Measurements from ENCODE around the gene RPS14.

Gene RPS14

DNA sequence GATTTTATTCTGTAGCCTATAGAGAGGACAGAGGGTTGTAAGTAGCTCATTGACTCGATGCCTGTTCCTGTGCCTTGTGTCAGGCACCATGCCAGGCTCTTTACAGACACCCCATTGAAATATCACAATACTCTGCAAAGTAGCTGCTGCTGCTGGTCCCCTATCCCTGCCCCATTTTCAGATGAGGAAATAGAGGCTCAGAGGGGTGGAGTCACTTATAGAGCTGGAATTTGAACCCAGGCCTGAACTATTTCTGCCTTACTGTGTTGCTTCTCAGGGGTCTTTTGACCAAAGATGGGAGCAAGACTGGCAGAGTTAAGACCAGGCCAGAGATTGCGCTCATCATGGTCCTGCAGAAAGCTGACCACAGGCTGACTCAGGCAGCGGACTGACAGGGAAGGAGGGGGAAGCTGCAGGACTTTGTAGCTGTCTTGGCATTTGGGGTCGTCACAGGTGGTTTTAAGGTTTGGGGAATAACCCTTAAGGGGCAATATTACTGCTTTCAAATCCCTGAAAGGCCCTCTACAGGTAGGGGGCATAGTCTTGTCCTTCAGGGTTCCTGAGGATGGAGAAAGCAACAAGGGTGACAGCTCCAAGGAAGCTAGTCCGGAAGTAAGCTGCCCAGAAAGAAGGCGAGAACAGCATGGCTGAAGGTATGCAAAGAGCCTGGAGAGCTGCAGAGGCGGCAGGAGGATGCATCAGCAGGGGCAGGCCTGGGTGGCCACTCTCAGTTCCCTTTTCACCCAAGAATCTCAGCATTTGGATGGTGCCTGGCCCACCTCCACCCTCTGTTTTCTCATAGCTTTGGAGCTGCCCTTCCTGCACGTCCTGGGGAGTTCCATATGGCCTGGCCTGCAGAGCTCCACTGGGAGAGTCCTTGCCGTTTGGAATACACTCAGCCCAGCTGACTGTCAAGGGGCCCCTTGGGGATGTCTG lies 40.1 kb upstream of the RPS14 start:
- peak; percentile 70 for DNase-seq (ENCODE audit: extremely low read depth, insufficient read length)
- Histone ChIP-seq H3K27me3 (replicated peaks; ENCODE audit: control insufficient read depth, insufficient read depth, low read length) (no peaks in the 10 kb centered on the region), H3K36me3 (ENCODE audit: control insufficient read depth, insufficient read depth, low read length) (no peaks in the 10 kb centered on the region), H3K4me3 (replicated peaks; ENCODE audit: low read depth, low read length) (no peak overlapping the region)
- peak; percentile 3 for TF ChIP-seq CTCF (IDR thresholded peaks at IDR 0.05; ENCODE audit: insufficient read depth, low read length, poor library complexity, severe bottlenecking)

GRCh38 chr5:150488519-150489359 lies 39.2 kb upstream of the RPS14 start:
- no peak overlapping the region for H3K4me3 ChIP-seq (replicated peaks; ENCODE audit: low read depth, low read length)
- no peak for TF ChIP-seq CTCF (IDR thresholded peaks at IDR 0.05; ENCODE audit: insufficient read depth, low read length, poor library complexity, severe bottlenecking)
- DNase-seq (ENCODE audit: extremely low read depth, insufficient read length) = no peak

GRCh38 chr5:150487199-150488061 lies 37.9 kb upstream of the RPS14 start:
- H3K4me3 ChIP-seq (replicated peaks; ENCODE audit: low read depth, low read length) = peak overlapping the region; percentile 88
- no peaks in the 10 kb centered on the region for H3K27me3 ChIP-seq (replicated peaks; ENCODE audit: control insufficient read depth, insufficient read depth, low read length)
- peak; percentile 32 for TF ChIP-seq CTCF (IDR thresholded peaks at IDR 0.05; ENCODE audit: insufficient read depth, low read length, poor library complexity, severe bottlenecking)
- peak; percentile 41 for DNase-seq (ENCODE audit: extremely low read depth, insufficient read length)
- no peaks in the 10 kb centered on the region for H3K36me3 ChIP-seq (ENCODE audit: control insufficient read depth, insufficient read depth, low read length)

More at GRCh38 chr5:150488519-150489359, 39.2 kb upstream of the RPS14 start:
- Histone ChIP-seq H3K36me3 (ENCODE audit: control insufficient read depth, insufficient read depth, low read length) (no peaks in the 10 kb centered on the region), H3K27me3 (replicated peaks; ENCODE audit: control insufficient read depth, insufficient read depth, low read length) (no peaks in the 10 kb centered on the region)

DNA sequence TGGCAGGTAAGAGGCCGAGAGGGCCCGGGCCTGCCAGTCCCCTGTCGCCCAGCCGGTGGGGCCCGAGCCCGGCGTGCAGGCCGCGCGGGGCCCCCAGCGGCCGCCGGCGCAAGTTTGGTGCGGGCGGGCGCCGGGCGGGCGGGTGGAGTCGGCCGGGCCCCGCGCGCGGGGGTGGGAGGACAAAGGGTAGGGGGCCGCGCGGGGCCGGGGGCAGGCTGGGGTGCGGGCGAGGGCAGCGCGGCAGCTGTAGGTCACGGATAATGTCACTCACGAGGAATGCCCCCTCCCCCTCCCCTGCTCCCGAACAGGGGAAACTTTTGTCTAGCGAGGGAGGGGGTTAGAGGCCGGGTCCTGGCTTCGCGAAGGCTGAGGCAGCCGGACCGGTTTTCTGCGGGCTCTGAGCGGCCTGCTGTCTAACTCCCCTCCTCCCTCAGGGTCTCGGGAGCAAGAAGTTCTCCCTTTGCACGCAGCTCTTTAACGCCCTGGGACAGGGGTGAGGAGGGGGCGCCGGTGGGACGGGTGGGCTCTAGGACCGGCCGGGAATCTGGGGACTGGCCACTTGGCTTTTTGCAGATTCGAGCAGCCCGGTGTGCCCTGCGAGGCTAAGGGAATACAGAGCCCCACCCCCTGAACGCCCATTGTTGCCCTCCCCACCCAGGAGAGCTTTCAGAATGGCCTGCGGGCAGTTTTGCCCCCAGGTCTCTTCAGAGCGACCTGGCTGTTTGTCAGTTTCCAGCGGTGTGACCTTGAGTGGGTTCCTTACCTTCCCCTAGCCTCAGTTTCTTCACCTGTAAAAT lies 37.1 kb upstream of the RPS14 start:
- DNase-seq (ENCODE audit: extremely low read depth, insufficient read length) = peak; percentile 75
- Histone ChIP-seq H3K27me3 (replicated peaks; ENCODE audit: control insufficient read depth, insufficient read depth, low read length) (no peaks in the 10 kb centered on the region), H3K36me3 (ENCODE audit: control insufficient read depth, insufficient read depth, low read length) (no peaks in the 10 kb centered on the region), H3K4me3 (replicated peaks; ENCODE audit: low read depth, low read length) (peak overlapping the region; percentile 88)
- TF ChIP-seq CTCF (IDR thresholded peaks at IDR 0.05; ENCODE audit: insufficient read depth, low read length, poor library complexity, severe bottlenecking) = no peak
